ENCODE results near the gene CMYA5.

CMYA5 gene

DNA sequence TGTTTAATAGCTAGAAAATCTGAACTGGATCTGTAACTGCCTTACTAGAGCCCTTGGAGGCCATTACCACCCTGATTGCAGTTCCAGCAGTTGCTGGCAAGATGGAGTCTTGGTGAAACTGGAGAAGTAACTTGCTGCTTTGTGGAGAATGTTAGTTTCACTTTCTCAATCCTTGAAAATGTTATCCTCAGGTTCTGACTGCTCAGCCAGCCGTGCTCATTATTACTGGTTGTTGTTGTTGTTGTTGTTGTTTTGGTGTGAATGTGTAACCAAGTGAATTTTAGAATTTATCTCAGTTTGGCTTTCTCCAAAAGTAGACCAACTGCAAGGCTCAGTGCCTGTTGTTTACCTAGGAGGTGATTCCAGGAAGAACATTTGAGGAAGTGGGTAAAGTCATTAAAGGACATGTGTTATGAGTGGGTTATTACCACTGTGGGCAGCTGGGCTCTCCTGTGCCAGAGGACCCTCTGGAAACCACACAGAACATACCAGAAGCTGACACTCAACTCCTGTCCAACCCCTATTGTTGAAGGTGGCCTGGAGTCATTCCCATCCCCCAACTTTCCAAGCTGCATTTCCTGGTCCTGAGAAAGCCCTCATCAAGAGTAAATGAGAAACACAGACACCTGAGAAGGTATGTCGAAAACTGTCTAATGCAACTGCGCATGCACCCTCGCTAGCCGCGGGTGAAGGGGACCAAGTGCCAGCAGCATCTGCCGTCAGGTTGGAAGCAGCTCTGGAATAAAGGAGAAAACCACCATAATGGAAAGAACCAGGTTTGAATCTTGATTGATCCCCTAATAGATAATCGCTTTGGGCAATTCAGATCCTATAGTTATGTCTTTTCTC is 111.6 kb downstream of the CMYA5 start:
- no peak for DNase-seq

DNA sequence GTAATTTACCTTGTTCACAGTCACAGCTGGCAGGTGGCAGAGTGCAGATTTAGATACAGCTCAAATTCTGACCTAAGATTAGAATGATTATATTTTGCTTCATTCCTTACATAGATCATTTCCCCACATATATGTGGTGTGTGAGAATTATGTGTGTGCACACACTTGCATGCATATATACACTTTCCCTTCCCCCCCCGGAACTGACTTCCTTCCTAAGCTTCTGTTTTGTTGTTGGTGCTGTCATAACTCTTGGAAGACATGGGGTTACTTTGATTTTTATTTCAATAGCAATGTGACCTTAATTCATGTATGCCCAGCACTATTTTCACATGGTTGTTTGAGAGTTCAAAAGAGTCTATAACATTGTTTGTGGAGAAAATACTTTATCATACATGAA is 112.8 kb downstream of the CMYA5 start:
- DNase-seq, result no peak

DNA sequence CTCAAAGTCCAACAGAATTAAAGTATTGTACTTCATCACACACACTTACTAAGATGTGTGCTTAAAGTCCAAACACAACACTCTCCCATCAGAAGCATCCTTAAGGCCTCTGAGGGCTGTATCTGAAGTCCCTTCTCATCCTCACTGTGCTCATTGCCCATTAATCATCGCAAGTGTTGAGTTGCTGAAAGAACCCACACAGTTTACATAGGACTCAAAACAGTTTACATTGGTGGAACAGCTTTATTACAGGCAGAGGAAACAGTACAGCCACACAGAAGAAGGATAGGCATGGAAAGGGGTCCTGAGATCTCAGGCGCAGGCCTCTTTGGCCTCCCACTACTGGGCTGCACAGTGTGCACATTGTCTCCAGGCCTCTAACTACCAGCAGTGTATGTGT is 113.4 kb downstream of the CMYA5 start:
- DNase-seq, result no peak

DNA sequence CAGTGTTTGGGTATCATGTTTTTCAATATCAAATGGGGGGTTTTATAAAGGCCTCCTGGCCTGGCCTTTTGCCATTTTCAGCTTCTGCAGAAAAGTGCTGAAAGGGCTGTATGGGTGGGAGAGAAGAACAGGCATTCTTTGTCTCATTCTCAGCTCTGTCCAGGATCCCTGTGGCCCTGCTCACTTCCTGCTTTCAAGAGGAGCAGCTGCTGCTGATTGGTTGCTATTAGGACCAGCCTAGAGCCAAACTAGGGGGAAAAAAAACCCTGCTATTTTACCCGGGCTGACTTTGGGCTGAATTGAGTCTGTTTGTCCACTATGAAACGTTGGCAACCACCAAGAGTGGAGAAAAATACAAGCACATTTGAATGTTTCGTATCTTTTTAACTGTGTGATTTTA is 117.1 kb downstream of the CMYA5 start:
- no peak for DNase-seq

DNA sequence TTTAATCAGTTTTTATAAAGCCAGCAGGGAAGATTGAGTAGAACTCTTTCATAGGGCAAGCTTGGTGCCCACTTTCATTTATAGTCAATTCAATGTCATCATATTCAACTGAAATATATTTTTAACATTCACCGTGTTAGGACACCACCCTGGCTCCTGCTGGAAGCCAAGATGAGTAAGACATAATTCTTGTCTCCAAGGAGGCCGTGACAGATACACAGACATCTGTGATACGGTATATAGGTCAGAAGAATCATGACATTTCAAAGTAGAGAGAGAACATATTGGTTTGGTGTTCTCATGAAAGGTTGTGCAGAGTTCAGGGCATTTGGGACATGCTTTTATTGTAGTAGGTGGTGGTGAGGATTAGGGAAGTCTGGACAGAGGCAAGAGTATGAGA is 120.1 kb downstream of the CMYA5 start:
- DNase-seq, result no peak

DNA sequence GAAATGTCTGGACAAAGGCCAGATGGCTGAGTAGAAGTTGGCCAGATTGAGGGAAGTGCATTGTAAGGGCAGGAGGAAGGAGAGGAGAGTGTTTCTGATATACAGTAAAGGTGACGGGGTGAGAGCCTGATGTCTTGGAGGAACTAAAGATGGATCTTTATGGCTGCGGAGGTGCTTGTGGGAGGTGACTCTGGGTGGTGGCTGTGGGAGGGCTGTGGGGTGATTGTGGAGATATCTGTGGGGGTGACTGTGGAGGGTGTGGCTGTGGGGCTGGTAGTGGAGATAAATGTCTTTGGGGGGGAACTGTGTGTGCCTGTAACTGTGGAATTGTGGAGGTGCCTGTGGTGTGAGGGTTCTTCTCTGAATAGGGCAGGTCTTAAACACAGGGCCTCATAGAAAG is 121.4 kb downstream of the CMYA5 start:
- no peak for DNase-seq

GRCh38 chr5:79811904-79812303 is 122.3 kb downstream of the CMYA5 start:
- DNase-seq, result no peak

DNA sequence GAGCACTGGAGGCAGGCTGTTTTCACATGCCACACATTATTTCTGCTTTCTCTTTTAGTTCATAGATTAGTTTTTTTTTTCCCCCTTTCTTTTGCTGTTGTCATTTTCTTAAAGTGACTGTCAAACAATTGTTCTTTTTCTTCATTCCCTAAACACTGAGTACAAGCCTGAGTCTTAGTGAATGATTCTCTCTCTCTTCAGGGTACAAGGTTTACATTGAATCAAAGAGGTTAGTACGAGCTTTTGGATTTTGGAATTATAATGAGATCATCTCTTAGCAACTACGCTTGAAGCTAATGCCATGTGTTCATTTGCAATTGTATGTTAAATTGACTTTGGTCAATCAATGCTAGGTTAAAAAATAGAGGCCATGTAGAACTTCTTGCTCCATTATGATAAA is 125.1 kb downstream of the CMYA5 start:
- DNase-seq, result no peak

- no peak for DNase-seq
Measured at GRCh38 chr5:79816014-79816413, 126.4 kb downstream of the CMYA5 start.

- no peak for DNase-seq
Measured at GRCh38 chr5:79820648-79821047, 131.0 kb downstream of the CMYA5 start.

- no peak for DNase-seq
Measured at GRCh38 chr5:79824444-79824843, 134.8 kb downstream of the CMYA5 start.

DNA sequence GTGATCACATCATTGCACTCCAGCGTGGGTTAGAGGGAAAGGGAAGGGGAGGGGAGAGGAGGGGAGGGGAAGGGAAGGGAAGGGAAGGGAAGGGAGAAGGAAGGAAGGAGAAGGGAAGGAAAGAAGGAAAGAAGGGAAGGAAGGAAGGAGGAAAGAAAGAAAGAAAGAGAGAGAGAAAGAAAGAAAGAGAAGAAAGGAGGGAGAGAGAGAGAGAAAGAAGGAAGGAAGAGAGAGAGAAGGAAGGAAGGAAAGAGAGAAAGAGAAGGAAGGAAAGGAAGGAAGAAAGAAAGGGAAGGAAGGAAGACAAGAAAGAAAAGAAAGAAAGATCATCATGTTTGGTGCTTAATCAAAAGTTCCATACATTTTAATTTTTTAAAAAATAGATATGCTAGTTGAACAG is 136.2 kb downstream of the CMYA5 start:
- DNase-seq, result no peak

GRCh38 chr5:79827159-79827629 is 137.6 kb downstream of the CMYA5 start:
- DNase-seq, result no peak

GRCh38 chr5:79829260-79829659 is 139.6 kb downstream of the CMYA5 start:
- DNase-seq, result no peak

GRCh38 chr5:79831381-79832309 is 142.0 kb downstream of the CMYA5 start:
- no peak for DNase-seq

DNA sequence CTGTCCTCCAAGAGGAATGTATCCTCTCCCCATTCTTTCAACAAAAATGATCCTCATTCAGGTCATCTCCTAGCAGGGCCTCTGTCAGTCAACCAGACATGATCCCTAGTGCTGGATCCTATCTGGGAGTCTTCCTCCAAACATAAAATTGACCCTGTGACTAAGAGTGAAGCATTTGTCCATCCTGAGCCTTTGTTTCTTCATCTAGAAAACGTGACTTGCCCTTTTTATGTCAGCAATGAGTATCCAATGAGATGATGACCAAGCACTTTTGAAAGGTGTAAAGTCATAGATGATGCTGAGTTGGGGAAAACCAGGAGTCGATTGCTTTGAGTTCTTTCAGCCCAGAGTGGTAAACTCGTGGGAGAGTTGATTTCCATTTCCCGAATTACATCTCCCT is 143.3 kb downstream of the CMYA5 start:
- DNase-seq, result no peak

- no peak for DNase-seq
Measured at GRCh38 chr5:79834098-79834753, 144.6 kb downstream of the CMYA5 start.

DNA sequence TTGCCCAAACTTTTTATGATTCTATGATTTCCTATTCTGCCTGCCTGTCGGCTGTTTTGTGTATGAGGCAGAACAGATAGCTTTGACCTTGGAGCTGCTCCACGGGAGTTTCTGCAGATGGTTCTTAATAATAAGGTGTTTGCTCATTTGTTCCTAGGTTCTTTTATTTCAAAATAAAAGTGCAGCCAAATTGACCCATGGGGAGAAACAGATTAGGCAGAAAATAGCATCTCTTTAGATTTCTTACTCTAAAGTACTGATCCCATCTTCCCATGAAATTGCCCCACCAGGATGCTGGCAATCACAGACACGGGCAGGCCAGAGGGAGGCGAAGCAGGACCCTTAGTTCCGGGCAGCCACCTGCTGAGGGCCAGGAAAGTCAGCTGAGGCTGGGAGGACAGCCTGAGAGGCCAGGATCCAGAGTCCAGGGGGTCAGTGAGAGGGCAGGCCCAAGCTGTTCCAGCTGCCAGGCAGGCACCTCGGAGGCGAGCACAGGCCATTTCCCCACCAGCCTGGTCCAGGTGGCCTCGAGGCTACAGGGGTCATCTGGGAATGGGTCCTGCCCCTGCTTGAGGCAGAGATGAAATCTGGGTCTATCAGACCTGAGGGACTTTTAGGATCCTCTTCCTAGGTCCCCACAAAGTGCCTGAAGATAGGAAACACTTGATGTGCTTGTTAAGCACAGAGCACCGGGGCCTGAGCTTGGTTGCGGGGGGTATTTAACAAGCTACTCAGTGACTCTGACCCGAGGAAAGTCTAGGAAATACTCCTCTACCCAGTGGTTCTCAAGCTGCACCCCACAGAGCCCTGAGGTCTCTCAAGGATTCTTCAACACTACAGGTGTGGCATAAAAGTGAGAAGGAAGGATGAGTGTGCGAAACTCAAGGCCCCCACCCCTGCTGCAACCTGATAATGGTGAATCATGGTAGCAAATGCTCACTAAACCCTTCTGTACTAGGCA is 145.4 kb downstream of the CMYA5 start:
- DNase-seq, result no peak

GRCh38 chr5:79837761-79838551 is 148.3 kb downstream of the CMYA5 start:
- DNase-seq, result no peak

- DNase-seq, result no peak
Measured at GRCh38 chr5:79840084-79840990, 150.7 kb downstream of the CMYA5 start.
